ENCODE measurements around the gene STEAP3.
A peak's percentile ranks its signal among the peaks of the same experiment; 100 is the strongest.

Gene STEAP3

GRCh38 chr2:119223521-119224390 lies at the start of gene STEAP3:
Gene STEAP3 (plus strand): TSS chr2:119223834. CDS start chr2:119231013, 7,179 bp downstream.
- DNase-seq (peak; percentile 25), ATAC-seq (peak; percentile 21)

- peak; percentile 71 for DNase-seq
- ATAC-seq: peak; percentile 67
Measured at GRCh38 chr2:119174216-119174992, 49.2 kb upstream of the STEAP3 start.

GRCh38 chr2:119174993-119175347 lies 48.7 kb upstream of the STEAP3 start:
- ATAC-seq (no peak), DNase-seq (no peak)

GRCh38 chr2:119175517-119175916 lies 48.1 kb upstream of the STEAP3 start:
- DNase-seq (no peak), ATAC-seq (no peak)

- no peak for ATAC-seq
Measured at GRCh38 chr2:119177171-119177837, 46.3 kb upstream of the STEAP3 start.

GRCh38 chr2:119177838-119178190 lies 45.8 kb upstream of the STEAP3 start:
- no peak for ATAC-seq
- no peak for DNase-seq

More at GRCh38 chr2:119177171-119177837, 46.3 kb upstream of the STEAP3 start:
- DNase-seq: no peak

GRCh38 chr2:119178776-119179175 lies 44.9 kb upstream of the STEAP3 start:
- no peak for ATAC-seq
- no peak for DNase-seq

GRCh38 chr2:119179202-119179601 lies 44.4 kb upstream of the STEAP3 start:
- DNase-seq: no peak
- ATAC-seq: no peak

- ATAC-seq (no peak), DNase-seq (no peak)
Measured at GRCh38 chr2:119179991-119180390, 43.6 kb upstream of the STEAP3 start.

- ATAC-seq: no peak
- DNase-seq: no peak
Measured at GRCh38 chr2:119180892-119181291, 42.7 kb upstream of the STEAP3 start.

GRCh38 chr2:119181391-119181790 lies 42.2 kb upstream of the STEAP3 start:
- DNase-seq (no peak), ATAC-seq (no peak)

- DNase-seq: no peak
- ATAC-seq: no peak
Measured at GRCh38 chr2:119181791-119182445, 41.7 kb upstream of the STEAP3 start.

- DNase-seq: no peak
- ATAC-seq: no peak
Measured at GRCh38 chr2:119184512-119184911, 39.1 kb upstream of the STEAP3 start.

- no peak for ATAC-seq
Measured at GRCh38 chr2:119190321-119191111, 33.1 kb upstream of the STEAP3 start.

GRCh38 chr2:119192893-119193292 lies 30.7 kb upstream of the STEAP3 start:
- ATAC-seq (no peak), DNase-seq (no peak)

More at GRCh38 chr2:119190321-119191111, 33.1 kb upstream of the STEAP3 start:
- DNase-seq: no peak

- ATAC-seq (no peak), DNase-seq (no peak)
Measured at GRCh38 chr2:119195001-119195400, 28.6 kb upstream of the STEAP3 start.

GRCh38 chr2:119195887-119196286 lies 27.7 kb upstream of the STEAP3 start:
- ATAC-seq: no peak

GRCh38 chr2:119196301-119197125 lies 27.1 kb upstream of the STEAP3 start:
- no peak for DNase-seq
- no peak for ATAC-seq

More at GRCh38 chr2:119195887-119196286, 27.7 kb upstream of the STEAP3 start:
- no peak for DNase-seq

GRCh38 chr2:119197126-119197405 lies 26.6 kb upstream of the STEAP3 start:
- DNase-seq (no peak), ATAC-seq (no peak)

GRCh38 chr2:119197529-119198239 lies 25.9 kb upstream of the STEAP3 start:
- DNase-seq (no peak), ATAC-seq (no peak)

Data from stimulated activated naive CD8-positive, alpha-beta T cell treated with anti-CD3 and anti-CD28 coated beads, Interleukin-15, Interleukin-2, amounts not matched to agents 100 U/mL and 50 U/mL, for 24 hours (primary cell).